HCT116 (cell line): ENCODE measurements around the gene LAMTOR4. TPM values are rescaled to one million over a fixed set of nuclear protein-coding genes. Genes with fewer than 3 reads are reported as not detected.

Source experiments
- ATAC-seq: fragments of 200-7000 bp; cut with Tn5 transposase; 2 replicates; pipeline ENCODE4 v1.9.1; 2020; ENCODE audit warnings: mild to moderate bottlenecking, moderate library complexity
- BruUV-seq: library from RNA; stranded (reverse); fragments of 400-500 nt; replicated peaks from 2 replicates; lab custom pipeline; 2021; lab: Mats Ljungman, UMichigan
- CTCF ChIA-PET: fragments of 300-600 bp; sonication (Branson Sonifier 250); formaldehyde crosslinking; loops from one replicate; lab custom pipeline; 2021; ENCODE audit warnings: antibody characterized with exemption; lab: Charles Lee
- POLR2A ChIA-PET: fragments of 300-600, 350-600 bp; sonication (Branson Sonifier 250); formaldehyde crosslinking; loops from one replicate; lab custom pipeline; 2021; ENCODE audit warnings: antibody characterized with exemption; lab: Charles Lee
- RAD21 ChIA-PET, 2 experiments: fragments of 300-600 bp; sonication (Branson Sonifier 250); formaldehyde crosslinking; loops; one replicate each; lab custom pipeline; 2023; ENCODE audit warnings: low total read pairs in 2 of 2; ENCODE audit not compliant: uncharacterized antibody in 2 of 2, unreplicated experiment in 2 of 2, low non-redundant PET in 1 of 2; lab: Charles Lee
- DNase-seq: peaks from one replicate; pipeline ENCODE4 v3.0.0-alpha.2; 2010; ENCODE audit warnings: low read depth, low spot score
- H2AFZ ChIP-seq: fragments of 200-600 bp; shearing (Covaris generic), sonication (generic); 2 replicates; pipeline ENCODE4 v1.6.1; 2017; ENCODE audit warnings: low read depth, mixed run types, mixed read lengths, antibody characterized with exemption, low read length; ENCODE audit not compliant: poor library complexity, severe bottlenecking
- H3K27ac ChIP-seq: 2 replicates; pipeline ENCODE4 v1.5.1; 2012; ENCODE audit warnings: low read depth, low read length
- H3K27me3 ChIP-seq: fragments of 200-600 bp; sonication (generic); 2 replicates; pipeline ENCODE4 v1.6.1; 2016; ENCODE audit warnings: mixed run types, low read length, mixed read lengths; ENCODE audit not compliant: insufficient read depth
- H3K36me3 ChIP-seq, 2 experiments: fragments of 200-500 bp in 1 of 2; fragments of 200-600 bp in 1 of 2; sonication (Bioruptor generic) in 1 of 2; sonication (generic) in 1 of 2; 2 replicates each; pipeline versions ENCODE4 v1.5.1 to v1.6.1; 2014 to 2016; ENCODE audit warnings: low read length in 2 of 2, inconsistent platforms in 1 of 2, mixed read lengths in 1 of 2, mixed run types in 1 of 2; ENCODE audit not compliant: insufficient read depth in 2 of 2, control insufficient read depth in 1 of 2
- H3K4me1 ChIP-seq, 2 experiments: fragments of 200-600 bp in 1 of 2; sonication (generic) in 1 of 2; 2 replicates each; pipeline versions ENCODE4 v1.5.1 to v1.6.1; 2012 to 2017; ENCODE audit warnings: low read length in 2 of 2, inconsistent platforms in 1 of 2, mild to moderate bottlenecking in 1 of 2, mixed read lengths in 1 of 2, mixed run types in 1 of 2, moderate library complexity in 1 of 2; ENCODE audit not compliant: insufficient read depth in 2 of 2, control insufficient read depth in 1 of 2
- H3K4me2 ChIP-seq: fragments of 200-600 bp; sonication (generic); 2 replicates; pipeline ENCODE4 v1.6.1; 2017; ENCODE audit warnings: mixed run types, low read length, mixed read lengths
- H3K4me3 ChIP-seq, 2 experiments: fragments of 200-600 bp in 1 of 2; sonication (generic) in 1 of 2; replicated peaks in 1 of 2; 2 replicates each; pipeline ENCODE4 v1.5.1; 2011 to 2016; ENCODE audit warnings: low read length in 2 of 2, control low read depth in 1 of 2, low read depth in 1 of 2, mild to moderate bottlenecking in 1 of 2, mixed read lengths in 1 of 2, mixed run types in 1 of 2
- H3K79me2 ChIP-seq: fragments of 200-600 bp; sonication (generic); 2 replicates; pipeline ENCODE4 v1.6.1; 2017; ENCODE audit warnings: mild to moderate bottlenecking, mixed run types, low read length, moderate library complexity, mixed read lengths; ENCODE audit not compliant: insufficient read depth
- H3K9ac ChIP-seq: fragments of 200-600 bp; sonication (generic); 2 replicates; pipeline ENCODE4 v1.6.1; 2016; ENCODE audit warnings: low read length, mixed read lengths
- H3K9me2 ChIP-seq: fragments of 200-600 bp; sonication (generic), shearing (Covaris generic); 2 replicates; pipeline ENCODE4 v1.6.1; 2017; ENCODE audit warnings: mixed run types, mild to moderate bottlenecking, moderate library complexity; ENCODE audit not compliant: insufficient read depth
- H3K9me3 ChIP-seq, 2 experiments: fragments of 200-500 bp in 1 of 2; fragments of 200-600 bp in 1 of 2; sonication (Bioruptor generic) in 1 of 2; sonication (generic) in 1 of 2; 2 replicates each; pipeline ENCODE4 v1.6.1; 2014 to 2017; ENCODE audit warnings: low read length in 2 of 2, mixed read lengths in 2 of 2, inconsistent platforms in 1 of 2, low read depth in 1 of 2, mild to moderate bottlenecking in 1 of 2, mixed run types in 1 of 2, moderate library complexity in 1 of 2; ENCODE audit not compliant: control insufficient read depth in 1 of 2, insufficient read depth in 1 of 2
- H4K20me1 ChIP-seq: fragments of 200-600 bp; sonication (generic), shearing (Covaris generic); 2 replicates; pipeline ENCODE4 v1.6.1; 2017; ENCODE audit warnings: mixed run types, mild to moderate bottlenecking, moderate library complexity; ENCODE audit not compliant: insufficient read depth
- EZH2 ChIP-seq: fragments of 200-600 bp; sonication (generic); IDR thresholded peaks from 2 replicates; pipeline ENCODE4 v1.6.1; 2017; ENCODE audit warnings: antibody characterized with exemption, mixed run types
- EZH2phosphoT487 ChIP-seq: fragments of 200-600 bp; IDR thresholded peaks from 2 replicates; pipeline ENCODE4 v1.6.1; 2018; ENCODE audit warnings: antibody characterized with exemption, borderline replicate concordance
- FOSL1 ChIP-seq: IDR thresholded peaks from 2 replicates; pipeline ENCODE4 v1.6.1; 2012; ENCODE audit warnings: low read depth
- MAX ChIP-seq: IDR thresholded peaks from 2 replicates; pipeline ENCODE4 v1.6.1; 2012
- TCF7L2 ChIP-seq: IDR thresholded peaks from 2 replicates; pipeline ENCODE4 v1.7.0; 2011; ENCODE audit warnings: borderline replicate concordance, inconsistent platforms; ENCODE audit not compliant: insufficient read depth, insufficient read length; ENCODE audit errors: extremely low read depth
- intact Hi-C: fragments of 100-400 bp; cut with micrococcal nuclease; formaldehyde crosslinking; loops from 2 replicates; pipeline ENCODE4 v1.10.0; 2022
- total RNA-seq: library from RNA; stranded (reverse); gene quantifications from one replicate; pipeline ENCODE4 v1.2.1, GENCODE V29; 2021; ENCODE audit not compliant: unreplicated experiment

LAMTOR4 gene
- total RNA-seq, 1 experiment from 2014 or later: 152 TPM

GRCh38 chr7:100147278-100147677 lies 1.4 kb upstream of the LAMTOR4 start:
- H3K9me2 ChIP-seq: no peaks in the 10 kb centered on the region
- no peak overlapping the region for H3K9ac ChIP-seq
- no TSS peak for BruUV-seq
- ChIA-PET RAD21 (no interaction called here), CTCF (no interaction called here), POLR2A (interaction anchor here (0.6 kb wide), 1 partner anchor 45 kb away, joined by 3 read pairs; no protein-coding TSS in a partner anchor)
- no peaks in the 10 kb centered on the region for H3K9me3 ChIP-seq
- no peak overlapping the region for H3K4me3 ChIP-seq
- H3K4me1 ChIP-seq: peaks cover 9 to 21% of the 10 kb centered on the region in 2 experiments
- no peak for ATAC-seq
- H3K27ac ChIP-seq: no peak overlapping the region
- no peak for TF ChIP-seq MAX
- no peak for TF ChIP-seq EZH2
- no peak for TF ChIP-seq FOSL1
- TF ChIP-seq EZH2phosphoT487: no peak
- no peaks in the 10 kb centered on the region; a peak in 1 of 4 replicates for H3K36me3 ChIP-seq
- H2AFZ ChIP-seq: no peak overlapping the region
- no peak overlapping the region for H3K4me2 ChIP-seq
- DNase-seq: no peak
- intact Hi-C loops: no loop called here
- H3K79me2 ChIP-seq: peaks cover 23% of the 10 kb centered on the region
- no peaks in the 10 kb centered on the region for H3K27me3 ChIP-seq
- H4K20me1 ChIP-seq: no peaks in the 10 kb centered on the region

GRCh38 chr7:100148225-100148558 lies 526 bp upstream of the LAMTOR4 start:
- peak overlapping the region; percentile 55 for H3K9ac ChIP-seq
- TSS peak; percentile 76 for BruUV-seq

More at GRCh38 chr7:100148225-100148558, 526 bp upstream of the LAMTOR4 start:
- H3K27ac ChIP-seq: peak overlapping the region; percentile 49
- TF ChIP-seq TCF7L2 (peak; percentile 2), MAX (no peak)
- TF ChIP-seq, all 23 proteins: peak for 1
- Histone ChIP-seq H3K9me2 (no peaks in the 10 kb centered on the region), H3K79me2 (peaks cover 29% of the 10 kb centered on the region), H4K20me1 (no peaks in the 10 kb centered on the region), H2AFZ (no peak overlapping the region), H3K4me1 (peaks cover 9 to 21% of the 10 kb centered on the region in 2 experiments), H3K9me3 (no peaks in the 10 kb centered on the region), H3K4me2 (peak overlapping the region; percentile 95), H3K4me3 (peak overlapping the region; percentile 94 to 99), H3K36me3 (no peaks in the 10 kb centered on the region; a peak in 2 of 4 replicates), H3K27me3 (no peaks in the 10 kb centered on the region)
- CTCF ChIA-PET: interaction anchor here (1.0 to 1.3 kb wide), 3 partner anchors 9 to 15 kb away, joined by 3 to 6 read pairs (median 4); no protein-coding TSS in a partner anchor
- intact Hi-C loops: no loop called here
- RAD21 ChIA-PET: interaction anchor here in 1 of 2 experiments (0.6 kb wide), 1 partner anchor 14 kb away, joined by 6 read pairs; no protein-coding TSS in a partner anchor
- ATAC-seq (no peak), DNase-seq (no peak)
- POLR2A ChIA-PET: interaction anchor here (0.6 to 1.4 kb wide), 6 partner anchors 20 to 66 kb away, joined by 3 to 7 read pairs (median 3); partner anchors contain the start of genes GPC2 and STAG3
